PFSK-1 (cell line): ENCODE results near the gene FMO4.

Source experiments
- FOXP2 ChIP-seq: optimal IDR thresholded peaks from 2 replicates; pipeline ENCODE3; 2011; ENCODE audit warnings: borderline replicate concordance, control low read depth, inconsistent platforms; ENCODE audit not compliant: insufficient read depth; ENCODE audit errors: extremely low read length, extremely low read depth
- POLR2AphosphoS5 ChIP-seq: IDR thresholded peaks from 2 replicates; pipeline ENCODE4 v1.6.1; 2012; ENCODE audit warnings: low read depth, mild to moderate bottlenecking, control low read depth, low read length, moderate library complexity
- SIN3A ChIP-seq: IDR thresholded peaks from 2 replicates; pipeline ENCODE4 v1.6.1; 2012; ENCODE audit warnings: mild to moderate bottlenecking, low read length, moderate library complexity, borderline replicate concordance; ENCODE audit not compliant: insufficient read depth
- TAF1 ChIP-seq: IDR thresholded peaks from 2 replicates; pipeline ENCODE4 v1.6.1; 2012; ENCODE audit warnings: low read length, control low read depth, borderline replicate concordance; ENCODE audit not compliant: insufficient read depth
- TF ChIP-seq, protein P1 (sequence below), 2 experiments: IDR thresholded peaks; 2 replicates each; pipeline versions ENCODE4 v1.6.1 to v1.8.0; 2011 to 2012; ENCODE audit warnings: low read depth in 2 of 2, low read length in 2 of 2, control low read depth in 1 of 2, inconsistent platforms in 1 of 2, mild to moderate bottlenecking in 1 of 2, moderate library complexity in 1 of 2; ENCODE audit not compliant: insufficient read depth in 1 of 2

The FMO4 gene

DNA sequence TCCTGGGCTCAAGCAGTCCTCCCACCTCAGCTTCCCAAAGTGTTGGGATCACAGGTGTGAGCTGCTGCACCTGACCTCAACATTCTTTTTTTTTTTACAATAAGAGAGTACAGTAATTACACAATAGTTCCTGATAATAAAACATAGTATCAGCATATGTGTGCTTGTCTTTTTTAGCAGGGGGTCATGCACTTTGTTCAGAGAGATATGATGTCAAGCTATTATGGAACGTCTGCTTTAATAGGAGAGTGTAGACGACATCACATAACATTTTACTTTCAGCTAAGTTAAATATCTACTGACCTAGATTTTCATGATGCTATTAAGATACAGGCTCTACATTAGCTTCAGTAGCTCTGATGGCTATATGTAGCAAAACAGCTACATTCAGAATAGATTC lies 70.5 kb downstream of the FMO4 start:
- TF ChIP-seq SIN3A (no peak), POLR2AphosphoS5 (no peak), FOXP2 (no peak), TAF1 (no peak)
- TF ChIP-seq, protein P1, sequence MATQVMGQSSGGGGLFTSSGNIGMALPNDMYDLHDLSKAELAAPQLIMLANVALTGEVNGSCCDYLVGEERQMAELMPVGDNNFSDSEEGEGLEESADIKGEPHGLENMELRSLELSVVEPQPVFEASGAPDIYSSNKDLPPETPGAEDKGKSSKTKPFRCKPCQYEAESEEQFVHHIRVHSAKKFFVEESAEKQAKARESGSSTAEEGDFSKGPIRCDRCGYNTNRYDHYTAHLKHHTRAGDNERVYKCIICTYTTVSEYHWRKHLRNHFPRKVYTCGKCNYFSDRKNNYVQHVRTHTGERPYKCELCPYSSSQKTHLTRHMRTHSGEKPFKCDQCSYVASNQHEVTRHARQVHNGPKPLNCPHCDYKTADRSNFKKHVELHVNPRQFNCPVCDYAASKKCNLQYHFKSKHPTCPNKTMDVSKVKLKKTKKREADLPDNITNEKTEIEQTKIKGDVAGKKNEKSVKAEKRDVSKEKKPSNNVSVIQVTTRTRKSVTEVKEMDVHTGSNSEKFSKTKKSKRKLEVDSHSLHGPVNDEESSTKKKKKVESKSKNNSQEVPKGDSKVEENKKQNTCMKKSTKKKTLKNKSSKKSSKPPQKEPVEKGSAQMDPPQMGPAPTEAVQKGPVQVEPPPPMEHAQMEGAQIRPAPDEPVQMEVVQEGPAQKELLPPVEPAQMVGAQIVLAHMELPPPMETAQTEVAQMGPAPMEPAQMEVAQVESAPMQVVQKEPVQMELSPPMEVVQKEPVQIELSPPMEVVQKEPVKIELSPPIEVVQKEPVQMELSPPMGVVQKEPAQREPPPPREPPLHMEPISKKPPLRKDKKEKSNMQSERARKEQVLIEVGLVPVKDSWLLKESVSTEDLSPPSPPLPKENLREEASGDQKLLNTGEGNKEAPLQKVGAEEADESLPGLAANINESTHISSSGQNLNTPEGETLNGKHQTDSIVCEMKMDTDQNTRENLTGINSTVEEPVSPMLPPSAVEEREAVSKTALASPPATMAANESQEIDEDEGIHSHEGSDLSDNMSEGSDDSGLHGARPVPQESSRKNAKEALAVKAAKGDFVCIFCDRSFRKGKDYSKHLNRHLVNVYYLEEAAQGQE (IDR thresholded peaks at IDR 0.05; ENCODE audit: insufficient read depth in 1 of 2, low read depth in 2 of 2, low read length in 2 of 2) = no peak

DNA sequence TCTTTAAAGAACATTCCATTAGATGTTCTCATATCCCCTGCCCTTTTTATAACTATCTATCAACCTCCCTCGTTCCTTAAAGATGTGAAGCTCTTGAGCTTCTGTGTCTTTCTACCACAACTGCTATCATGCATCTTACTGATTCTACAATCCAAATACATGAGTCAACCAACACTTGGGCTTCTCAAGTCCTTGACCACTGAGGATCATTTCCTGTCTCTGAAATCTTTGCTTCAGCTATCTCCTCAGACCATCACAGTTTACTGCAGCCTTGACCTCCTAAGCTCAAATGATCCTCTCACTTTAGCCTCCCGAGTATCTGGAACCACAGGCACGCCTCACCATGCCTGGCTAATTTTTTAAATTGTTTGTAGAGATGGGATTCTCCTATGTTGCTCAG lies 75.2 kb downstream of the FMO4 start:
- TF ChIP-seq TAF1 = no peak
